ENCODE results near the gene TOPBP1.
"Not testable (repeated sequence)": the region's sequence is repeated elsewhere in the genome, so short reads cannot be mapped to it uniquely, and the experiment has no call there.

TOPBP1 gene

GRCh38 chr3:133674290-133674919 is 12.7 kb upstream of the TOPBP1 start:
- DNase-seq (ENCODE audit: low read depth, low spot score): no peak
- H3K4me3 ChIP-seq (ENCODE audit: low read depth, low read length): no peak overlapping the region
- in situ Hi-C loops (cut with HindIII; ENCODE audit: low sequenced_read_pairs): no loop called here
- TF ChIP-seq CTCF (IDR thresholded peaks at IDR 0.05; ENCODE audit: low read depth, low read length): no peak

- TF ChIP-seq CTCF (IDR thresholded peaks at IDR 0.05; ENCODE audit: low read depth, low read length): no peak
- DNase-seq (ENCODE audit: low read depth, low spot score): no peak
- in situ Hi-C loops (cut with HindIII; ENCODE audit: low sequenced_read_pairs): no loop called here
- H3K4me3 ChIP-seq (ENCODE audit: low read depth, low read length): no peak overlapping the region
Measured at GRCh38 chr3:133673746-133674145, 12.0 kb upstream of the TOPBP1 start.

- H3K4me3 ChIP-seq (ENCODE audit: low read depth, low read length): no peak overlapping the region
- in situ Hi-C loops (cut with HindIII; ENCODE audit: low sequenced_read_pairs): no loop called here
- no peak for TF ChIP-seq CTCF (IDR thresholded peaks at IDR 0.05; ENCODE audit: low read depth, low read length)
- DNase-seq (ENCODE audit: low read depth, low spot score): no peak
Measured at GRCh38 chr3:133672461-133672860, 10.7 kb upstream of the TOPBP1 start.

GRCh38 chr3:133670525-133670995 is 8.8 kb upstream of the TOPBP1 start:
- in situ Hi-C loops (cut with HindIII; ENCODE audit: low sequenced_read_pairs): no loop called here
- no peak for TF ChIP-seq CTCF (IDR thresholded peaks at IDR 0.05; ENCODE audit: low read depth, low read length)
- DNase-seq (ENCODE audit: low read depth, low spot score): no peak
- no peak overlapping the region for H3K4me3 ChIP-seq (ENCODE audit: low read depth, low read length)

GRCh38 chr3:133669949-133670524 is 8.3 kb upstream of the TOPBP1 start:
- DNase-seq (ENCODE audit: low read depth, low spot score): no peak
- no peak for TF ChIP-seq CTCF (IDR thresholded peaks at IDR 0.05; ENCODE audit: low read depth, low read length)
- in situ Hi-C loops (cut with HindIII; ENCODE audit: low sequenced_read_pairs): no loop called here
- no peak overlapping the region for H3K4me3 ChIP-seq (ENCODE audit: low read depth, low read length)

GRCh38 chr3:133667118-133667517 is 5.4 kb upstream of the TOPBP1 start:
- DNase-seq (ENCODE audit: low read depth, low spot score): no peak
- H3K4me3 ChIP-seq (ENCODE audit: low read depth, low read length): no peak overlapping the region
- in situ Hi-C loops (cut with HindIII; ENCODE audit: low sequenced_read_pairs): no loop called here
- TF ChIP-seq CTCF (IDR thresholded peaks at IDR 0.05; ENCODE audit: low read depth, low read length): no peak

GRCh38 chr3:133665188-133665587 is 3.4 kb upstream of the TOPBP1 start:
- H3K4me3 ChIP-seq (ENCODE audit: low read depth, low read length); DNase-seq (ENCODE audit: low read depth, low spot score); in situ Hi-C loops (cut with HindIII; ENCODE audit: low sequenced_read_pairs): not testable (repeated sequence)

All from astrocyte of the spinal cord (primary cell).